NT2/D1 (cell line): Measurements from ENCODE around the gene SMARCB1.

Source experiments
- DNase-seq: peaks from one replicate; pipeline ENCODE4 v3.0.0-alpha.2; 2011; ENCODE audit warnings: low read depth, low spot score
- H3K27me3 ChIP-seq: 2 replicates; pipeline ENCODE4 v1.6.0; 2011; ENCODE audit warnings: mild to moderate bottlenecking; ENCODE audit not compliant: insufficient read length, insufficient read depth
- H3K36me3 ChIP-seq: 2 replicates; pipeline ENCODE4 v1.6.1; 2011; ENCODE audit warnings: mild to moderate bottlenecking, low read length, mixed read lengths; ENCODE audit not compliant: insufficient read depth, insufficient read length
- H3K4me1 ChIP-seq: 2 replicates; pipeline ENCODE4 v1.5.1; 2011; ENCODE audit not compliant: insufficient read depth, insufficient read length
- H3K4me3 ChIP-seq: 2 replicates; pipeline ENCODE4 v1.5.1; 2011; ENCODE audit warnings: low read depth; ENCODE audit not compliant: insufficient read length
- H3K9ac ChIP-seq: 2 replicates; pipeline ENCODE4 v1.6.0; 2011; ENCODE audit warnings: low read depth; ENCODE audit not compliant: insufficient read length
- H3K9me3 ChIP-seq: 2 replicates; pipeline ENCODE4 v1.5.1; 2011; ENCODE audit warnings: mild to moderate bottlenecking, low read length; ENCODE audit not compliant: insufficient read depth
- SUZ12 ChIP-seq: IDR thresholded peaks from 2 replicates; pipeline ENCODE4 v1.6.1; 2011; ENCODE audit not compliant: insufficient read length, insufficient read depth; ENCODE audit errors: extremely low read depth
- YY1 ChIP-seq: IDR thresholded peaks from 2 replicates; pipeline ENCODE4 v1.6.1; 2011; ENCODE audit not compliant: insufficient read length, insufficient read depth
- ZNF274 ChIP-seq: IDR thresholded peaks from 2 replicates; pipeline ENCODE4 v1.6.1; 2011; ENCODE audit warnings: mild to moderate bottlenecking, low read depth, low read length

The SMARCB1 gene

GRCh38 chr22:23812378-23812777 is 25.6 kb downstream of the SMARCB1 start:
- DNase-seq: no peak
- TF ChIP-seq YY1 (no peak), SUZ12 (no peak), ZNF274 (no peak)
- H3K4me1 ChIP-seq: no peaks in the 10 kb centered on the region
- H3K4me3 ChIP-seq: no peak overlapping the region
- no peaks in the 10 kb centered on the region for H3K27me3 ChIP-seq
- no peaks in the 10 kb centered on the region for H3K9me3 ChIP-seq
- H3K9ac ChIP-seq: no peak overlapping the region
- peaks cover 34% of the 10 kb centered on the region for H3K36me3 ChIP-seq

GRCh38 chr22:23815541-23816155 is 28.9 kb downstream of the SMARCB1 start:
- H3K4me3 ChIP-seq: no peak overlapping the region
- H3K9ac ChIP-seq: no peak overlapping the region
- no peak for DNase-seq
- peaks cover 59% of the 10 kb centered on the region for H3K36me3 ChIP-seq
- H3K9me3 ChIP-seq: no peaks in the 10 kb centered on the region
- H3K4me1 ChIP-seq: no peaks in the 10 kb centered on the region
- TF ChIP-seq SUZ12 (no peak), YY1 (no peak), ZNF274 (no peak)
- no peaks in the 10 kb centered on the region for H3K27me3 ChIP-seq

- Histone ChIP-seq H3K27me3 (no peaks in the 10 kb centered on the region), H3K9me3 (no peaks in the 10 kb centered on the region), H3K9ac (no peak overlapping the region), H3K4me1 (no peaks in the 10 kb centered on the region), H3K36me3 (peaks cover 61% of the 10 kb centered on the region), H3K4me3 (no peak overlapping the region)
- no peak for TF ChIP-seq ZNF274
- TF ChIP-seq SUZ12: no peak
- DNase-seq: no peak
Measured at GRCh38 chr22:23816156-23816976, 29.6 kb downstream of the SMARCB1 start.

- no peaks in the 10 kb centered on the region for H3K9me3 ChIP-seq
- no peaks in the 10 kb centered on the region for H3K27me3 ChIP-seq
- H3K36me3 ChIP-seq: peaks cover 63% of the 10 kb centered on the region
- no peaks in the 10 kb centered on the region for H3K4me1 ChIP-seq
- H3K9ac ChIP-seq: no peak overlapping the region
- no peak overlapping the region for H3K4me3 ChIP-seq
- TF ChIP-seq SUZ12: no peak
- TF ChIP-seq YY1: no peak
- no peak for TF ChIP-seq ZNF274
- DNase-seq: no peak
Measured at GRCh38 chr22:23817146-23817545, 30.4 kb downstream of the SMARCB1 start.

- no peak for DNase-seq
- H3K4me1 ChIP-seq: no peaks in the 10 kb centered on the region
- H3K4me3 ChIP-seq: no peak overlapping the region
- no peak for TF ChIP-seq ZNF274
- no peak for TF ChIP-seq YY1
- TF ChIP-seq SUZ12: no peak
- no peak overlapping the region for H3K9ac ChIP-seq
- no peaks in the 10 kb centered on the region for H3K27me3 ChIP-seq
- H3K36me3 ChIP-seq: peaks cover 70% of the 10 kb centered on the region
- H3K9me3 ChIP-seq: no peaks in the 10 kb centered on the region
Measured at GRCh38 chr22:23818541-23818940, 31.8 kb downstream of the SMARCB1 start.

GRCh38 chr22:23820748-23821211 is 34.0 kb downstream of the SMARCB1 start:
- no peak overlapping the region for H3K9ac ChIP-seq
- H3K27me3 ChIP-seq: no peaks in the 10 kb centered on the region
- H3K4me1 ChIP-seq: peaks cover under 1% of the 10 kb centered on the region
- peaks cover 88% of the 10 kb centered on the region for H3K36me3 ChIP-seq
- no peak for DNase-seq
- TF ChIP-seq ZNF274 (no peak), YY1 (no peak), SUZ12 (no peak)
- H3K4me3 ChIP-seq: no peak overlapping the region
- H3K9me3 ChIP-seq: no peaks in the 10 kb centered on the region

GRCh38 chr22:23822101-23822671 is 35.4 kb downstream of the SMARCB1 start:
- Histone ChIP-seq H3K9ac (no peak overlapping the region), H3K4me3 (no peak overlapping the region), H3K36me3 (peaks cover 88% of the 10 kb centered on the region), H3K4me1 (peaks cover 2% of the 10 kb centered on the region), H3K9me3 (no peaks in the 10 kb centered on the region), H3K27me3 (no peaks in the 10 kb centered on the region)
- no peak for DNase-seq
- TF ChIP-seq YY1: no peak
- no peak for TF ChIP-seq ZNF274
- no peak for TF ChIP-seq SUZ12
